ENCODE results near the gene LY6G6C. TPM values are rescaled to one million over a fixed set of nuclear protein-coding genes. Genes with fewer than 3 reads are reported as not detected.

The LY6G6C gene
- total and polyA plus RNA-seq, 2 donors (not counting 1 experiment from before 2014, with no cell fraction given), result 0.13 TPM; not detected in 1

DNA sequence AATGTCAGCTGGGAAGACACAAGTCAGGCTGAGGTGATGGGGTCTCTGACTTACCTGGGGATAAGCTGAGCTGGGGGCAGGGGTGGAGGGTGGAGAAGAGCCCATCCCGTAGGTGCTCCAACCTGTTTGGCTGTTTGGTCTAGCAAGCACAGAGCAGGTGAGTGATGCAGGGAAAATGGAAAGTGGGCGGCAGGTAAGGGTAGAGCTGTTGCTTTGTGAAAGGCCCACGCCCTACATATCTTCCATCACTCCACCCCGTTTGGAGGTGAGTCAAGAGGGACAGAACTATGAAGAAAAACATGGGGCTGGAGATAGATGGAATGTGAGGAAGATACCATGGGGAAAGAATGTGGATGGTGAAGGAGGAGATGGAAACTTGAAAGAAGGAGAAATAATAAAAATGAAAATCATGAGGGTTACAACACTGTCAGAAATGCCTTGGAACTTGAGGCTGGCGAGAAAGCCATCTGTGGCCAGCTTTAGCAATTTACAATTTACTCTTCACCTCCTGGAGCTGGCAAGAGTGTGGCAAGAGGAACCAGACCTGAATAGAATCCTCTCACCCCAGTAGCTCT is 1.3 kb downstream of the LY6G6C start:
- no peak overlapping the region for H3K4me2 ChIP-seq (replicated peaks; ENCODE audit: low read depth, low read length, poor library complexity, severe bottlenecking)
- Mint-ChIP-seq H3K27me3 (no peaks in the 10 kb centered on the region), H3K9me3 (ENCODE audit: insufficient read depth) (no peaks in the 10 kb centered on the region), H3K4me3 (no peak overlapping the region), H3K27ac (no peak overlapping the region), H3K4me1 (peaks cover 19% of the 10 kb centered on the region)
- intact Hi-C loops (cut with micrococcal nuclease), result no loop called here
- no peak overlapping the region for H3K27ac ChIP-seq (ENCODE audit: low read length in 2 of 2)
- 97% methylated on average over 4 of the region's 5 CpGs for WGBS (ENCODE audit: insufficient coverage)
- TF ChIP-seq EZH2 (IDR thresholded peaks at IDR 0.05; ENCODE audit: borderline replicate concordance, insufficient read depth, low read depth, low read length, poor library complexity, severe bottlenecking), result no peak
- TF ChIP-seq CTCF (IDR thresholded peaks at IDR 0.05), result no peak
- no peaks in the 10 kb centered on the region for H3K9me3 ChIP-seq (ENCODE audit: control extremely low read depth in 1 of 3, control insufficient read depth in 2 of 3, insufficient read depth in 1 of 3, low read length in 2 of 3)
- DNase-seq, result no peak
- H3K4me3 ChIP-seq (ENCODE audit: control extremely low read depth in 1 of 5, extremely low read depth in 1 of 5, insufficient read depth in 1 of 5, low read depth in 2 of 5, low read length in 4 of 5), result no peak overlapping the region
- H2AFZ ChIP-seq (ENCODE audit: insufficient read depth, low read depth, low read length, poor library complexity, severe bottlenecking), result no peak overlapping the region
- POLR2A ChIA-PET, result no interaction called here
- no peaks in the 10 kb centered on the region for H3K79me2 ChIP-seq (ENCODE audit: control insufficient read depth, insufficient read depth, low read length)
- no peaks in the 10 kb centered on the region for H3K36me3 ChIP-seq (replicated peaks in 1 of 2; ENCODE audit: control extremely low read depth in 1 of 2, control insufficient read depth in 1 of 2, extremely low read depth in 1 of 2, insufficient read depth in 2 of 2, low read length in 1 of 2)
- CTCF ChIA-PET, result interaction anchor here (0.6 kb wide), 1 partner anchor 41 kb away, joined by 3 read pairs; no protein-coding TSS in a partner anchor
- no peaks in the 10 kb centered on the region for H4K20me1 ChIP-seq (ENCODE audit: control insufficient read depth, insufficient read depth, low read length, poor library complexity, severe bottlenecking)
- H3K27me3 ChIP-seq (replicated peaks in 1 of 4; ENCODE audit: control extremely low read depth in 1 of 4, control insufficient read depth in 3 of 4, insufficient read depth in 4 of 4, low read length in 3 of 4), result no peaks in the 10 kb centered on the region
- peaks cover 7 to 12% of the 10 kb centered on the region in 2 donors for H3K4me1 ChIP-seq (ENCODE audit: control insufficient read depth in 2 of 2, insufficient read depth in 2 of 2, low read length in 2 of 2)
- ATAC-seq (ENCODE audit: low read depth), result no peak
- H3K9ac ChIP-seq (ENCODE audit: low read length), result no peak overlapping the region

- Mint-ChIP-seq H3K4me3 (no peak overlapping the region), H3K9me3 (ENCODE audit: insufficient read depth) (no peaks in the 10 kb centered on the region), H3K27ac (no peak overlapping the region), H3K27me3 (no peaks in the 10 kb centered on the region), H3K4me1 (peaks cover 12% of the 10 kb centered on the region)
- intact Hi-C loops (cut with micrococcal nuclease), result no loop called here
- no peak overlapping the region for H3K4me2 ChIP-seq (replicated peaks; ENCODE audit: low read depth, low read length, poor library complexity, severe bottlenecking)
- 94% methylated on average over 6 of the region's 6 CpGs for WGBS (ENCODE audit: insufficient coverage)
- no peaks in the 10 kb centered on the region for H4K20me1 ChIP-seq (ENCODE audit: control insufficient read depth, insufficient read depth, low read length, poor library complexity, severe bottlenecking)
- no peak overlapping the region for H2AFZ ChIP-seq (ENCODE audit: insufficient read depth, low read depth, low read length, poor library complexity, severe bottlenecking)
- H3K27me3 ChIP-seq (replicated peaks in 1 of 4; ENCODE audit: control extremely low read depth in 1 of 4, control insufficient read depth in 3 of 4, insufficient read depth in 4 of 4, low read length in 3 of 4), result no peaks in the 10 kb centered on the region
- POLR2A ChIA-PET, result no interaction called here
- no peak overlapping the region for H3K4me3 ChIP-seq (ENCODE audit: control extremely low read depth in 1 of 5, extremely low read depth in 1 of 5, insufficient read depth in 1 of 5, low read depth in 2 of 5, low read length in 4 of 5)
- no peaks in the 10 kb centered on the region for H3K79me2 ChIP-seq (ENCODE audit: control insufficient read depth, insufficient read depth, low read length)
- no peak for TF ChIP-seq EZH2 (IDR thresholded peaks at IDR 0.05; ENCODE audit: borderline replicate concordance, insufficient read depth, low read depth, low read length, poor library complexity, severe bottlenecking)
- TF ChIP-seq CTCF (IDR thresholded peaks at IDR 0.05), result no peak
- DNase-seq (no peak), ATAC-seq (ENCODE audit: low read depth) (no peak)
- H3K9ac ChIP-seq (ENCODE audit: low read length), result no peak overlapping the region
- CTCF ChIA-PET, result no interaction called here
- H3K36me3 ChIP-seq (replicated peaks in 1 of 2; ENCODE audit: control extremely low read depth in 1 of 2, control insufficient read depth in 1 of 2, extremely low read depth in 1 of 2, insufficient read depth in 2 of 2, low read length in 1 of 2), result no peaks in the 10 kb centered on the region
- no peak overlapping the region for H3K27ac ChIP-seq (ENCODE audit: low read length in 2 of 2)
- H3K9me3 ChIP-seq (ENCODE audit: control extremely low read depth in 1 of 3, control insufficient read depth in 2 of 3, insufficient read depth in 1 of 3, low read length in 2 of 3), result no peaks in the 10 kb centered on the region
- H3K4me1 ChIP-seq (ENCODE audit: control insufficient read depth in 2 of 2, insufficient read depth in 2 of 2, low read length in 2 of 2), result peaks cover 7 to 12% of the 10 kb centered on the region in 2 donors
These were observed 2.5 kb downstream of the LY6G6C start for GRCh38 chr6:31719001-31719400.
